HepG2 (cell line): ENCODE data around the gene PLXNA3. TPM values are rescaled to one million over a fixed set of nuclear protein-coding genes. Genes with fewer than 3 reads are reported as not detected.

Experiments
- ATAC-seq: fragments of 200-7000 bp; cut with Tn5 transposase; 3 replicates; pipeline ENCODE4 v1.9.1; 2020; ENCODE audit warnings: mild to moderate bottlenecking, moderate library complexity
- BruUV-seq: library from RNA; stranded (reverse); fragments of 400-500 nt; replicated peaks from 2 replicates; lab custom pipeline; 2021; lab: Mats Ljungman, UMichigan
- CTCF ChIA-PET: fragments of 300-600 bp; formaldehyde crosslinking; extraction: SDS; loops from one replicate; lab custom pipeline; 2021; ENCODE audit warnings: low total read pairs, inconsistent platforms, low intra/inter-chr PET ratio; lab: Yijun Ruan, JAX
- POLR2A ChIA-PET: fragments of 350-600 bp; sonication (Branson Sonifier 250); formaldehyde crosslinking; loops from one replicate; lab custom pipeline; 2020; ENCODE audit warnings: antibody characterized with exemption, inconsistent platforms; lab: Yijun Ruan, JAX
- DNase-seq: peaks from one replicate; pipeline ENCODE4 v3.0.0-alpha.2; 2015; ENCODE audit warnings: low spot score
- FAIRE-seq: peaks from 3 replicates; lab custom pipeline; 2011; peaks lifted over from hg19 to GRCh38; lab: Jason Lieb, UNC
- H2AFZ ChIP-seq: one replicate; pipeline ENCODE4 v1.6.1; 2011; ENCODE audit warnings: low read length, inconsistent platforms
- H3K27ac ChIP-seq: fragments of 300-600 bp; 3 replicates; pipeline ENCODE4 v1.8.0; 2011; ENCODE audit warnings: mixed run types, mild to moderate bottlenecking, mixed read lengths, low read length, inconsistent platforms; ENCODE audit not compliant: insufficient read depth; ENCODE audit errors: extremely low read length
- H3K27me3 ChIP-seq, 2 experiments: fragments of 200-600 bp in 1 of 2; 2 replicates in 1 of 2; 3 replicates in 1 of 2; pipeline versions ENCODE4 v1.6.0 to v1.8.0; 2011; ENCODE audit warnings: low read length in 2 of 2, mild to moderate bottlenecking in 2 of 2, moderate library complexity in 2 of 2, inconsistent platforms in 1 of 2; ENCODE audit not compliant: insufficient read depth in 2 of 2, control insufficient read depth in 1 of 2
- H3K36me3 ChIP-seq, 2 experiments: fragments of 200-600 bp in 1 of 2; replicated peaks in 1 of 2; 2 replicates in 1 of 2; 3 replicates in 1 of 2; pipeline versions ENCODE4 v1.5.1 to v1.8.0; 2011; ENCODE audit warnings: low read length in 2 of 2, inconsistent platforms in 1 of 2; ENCODE audit not compliant: insufficient read depth in 2 of 2, control insufficient read depth in 1 of 2
- H3K4me1 ChIP-seq: 2 replicates; pipeline ENCODE4 v1.5.1; 2012; ENCODE audit warnings: low read length, inconsistent platforms; ENCODE audit not compliant: insufficient read depth
- H3K4me2 ChIP-seq: 2 replicates; pipeline ENCODE4 v1.6.0; 2011; ENCODE audit warnings: low read depth, low read length, inconsistent platforms
- H3K4me3 ChIP-seq, 3 experiments: fragments of 200-600 bp in 1 of 3; sonication (generic), shearing (Covaris generic) in 1 of 3; replicated peaks in 1 of 3; 2 replicates each; pipeline ENCODE4 v1.5.1; 2011 to 2016; ENCODE audit warnings: low read length in 3 of 3, inconsistent platforms in 2 of 3, low read depth in 2 of 3, mild to moderate bottlenecking in 2 of 3, control low read depth in 1 of 3, mixed read lengths in 1 of 3; ENCODE audit not compliant: insufficient read depth in 1 of 3
- H3K79me2 ChIP-seq: one replicate; pipeline ENCODE4 v1.6.1; 2011; ENCODE audit warnings: low read length, inconsistent platforms; ENCODE audit not compliant: insufficient read depth
- H3K9ac ChIP-seq: 2 replicates; pipeline ENCODE4 v1.6.0; 2011; ENCODE audit warnings: mild to moderate bottlenecking, low read depth, low read length, inconsistent platforms; ENCODE audit not compliant: insufficient read depth
- H3K9me3 ChIP-seq: 2 replicates; pipeline ENCODE4 v1.5.1; 2012; ENCODE audit warnings: mild to moderate bottlenecking, low read length
- H4K20me1 ChIP-seq: 2 replicates; pipeline ENCODE4 v1.6.0; 2011; ENCODE audit warnings: inconsistent platforms, mild to moderate bottlenecking, low read length, moderate library complexity; ENCODE audit not compliant: insufficient read depth
- FIP1L1 ChIP-seq: fragments of 200-400 bp; formaldehyde crosslinking; IDR thresholded peaks from 2 replicates; pipeline ENCODE4 v1.6.1; 2018; ENCODE audit warnings: low read depth, mild to moderate bottlenecking, low read length, moderate library complexity, borderline replicate concordance; ENCODE audit not compliant: insufficient read depth
- RCOR2 ChIP-seq: IDR thresholded peaks from 2 replicates; pipeline ENCODE4 v1.6.1; 2016; ENCODE audit warnings: missing biosample characterization, missing genetic modification reagents
- TBX3 ChIP-seq: fragments of 450-650 bp; IDR thresholded peaks from 2 replicates; pipeline ENCODE4 v1.6.1; 2017; ENCODE audit warnings: antibody characterized with exemption, mild to moderate bottlenecking, inconsistent platforms, borderline replicate concordance
- ZBTB33 ChIP-seq: sonication (generic); formaldehyde crosslinking; IDR thresholded peaks from 2 replicates; pipeline ENCODE4 v1.4.0; 2020; ENCODE audit warnings: missing genetic modification reagents
- ZBTB7B ChIP-seq: sonication (generic); formaldehyde crosslinking; IDR thresholded peaks from 2 replicates; pipeline ENCODE4 v1.4.0; 2020; ENCODE audit warnings: missing genetic modification reagents
- ZNF17 ChIP-seq: sonication (generic); formaldehyde crosslinking; IDR thresholded peaks from 2 replicates; pipeline ENCODE4 v1.5.0; 2020; ENCODE audit warnings: mild to moderate bottlenecking, missing genetic modification reagents
- WGBS: methylation state at CpG from one replicate; pipeline ENCODE4 v1.1.6; 2017; ENCODE audit warnings: low lambda C conversion rate; 5-methylcytosine and 5-hydroxymethylcytosine counted together
- in situ Hi-C: cut with HindIII; loops from 2 replicates; pipeline ENCODE4 v1.10.0; 2017; ENCODE audit warnings: low pct_unique_long_range_greater_than_20kb; ENCODE audit not compliant: extremely low pct_ligation_motif_present
- intact Hi-C: fragments of 100-400 bp; cut with micrococcal nuclease; formaldehyde crosslinking; loops from one replicate; pipeline ENCODE4 v1.10.0; 2022; ENCODE audit not compliant: unreplicated experiment
- polyA plus RNA-seq, 8 experiments: library from polyadenylated mRNA; depleted of rRNA in 3 of 8; stranded (reverse) in 7 of 8; unstranded in 1 of 8; fragments of >200 nt; fragmentation: Illumina TruSeq in 4 of 8; extraction: Trizol in 4 of 8; gene quantifications; 2 replicates each; pipeline versions ENCODE4 v1.2.1 to v1.2.3, GENCODE V29; 2011 to 2016; ENCODE audit warnings: low read depth in 4 of 8, missing spikeins in 1 of 8, mixed read lengths in 1 of 8; ENCODE audit not compliant: insufficient read depth in 1 of 8
- total RNA-seq, 5 experiments: library from RNA; depleted of rRNA; stranded (reverse); fragments of >200 nt; fragmentation: Illumina TruSeq; extraction: Trizol; gene quantifications; 2 replicates each; pipeline ENCODE4 v1.2.3, GENCODE V29; 2016; ENCODE audit warnings: low read depth in 1 of 5

PLXNA3 gene
- total and polyA plus RNA-seq, 2 of the 13 experiments (the other 11 are each of a cell fraction or from before 2014, with no cell fraction given), result 5.8 to 20.6 TPM

- Histone ChIP-seq H4K20me1 (no peaks in the 10 kb centered on the region), H3K4me3 (no peak overlapping the region), H3K9me3 (no peaks in the 10 kb centered on the region), H3K9ac (no peak overlapping the region), H3K4me1 (peaks cover 12% of the 10 kb centered on the region; the same call in 1 of the 2 replicates), H3K27me3 (no peaks in the 10 kb centered on the region), H3K4me2 (no peak overlapping the region), H3K27ac (no peak overlapping the region), H3K79me2 (no peaks in the 10 kb centered on the region), H3K36me3 (peaks cover 2 to 4% of the 10 kb centered on the region in 2 experiments; a peak in 1 of 5 replicates), H2AFZ (no peak overlapping the region)
- FAIRE-seq, result no peak
- ChIA-PET POLR2A (no interaction called here), CTCF (no interaction called here)
- ATAC-seq, result peak; percentile 57
- no TSS peak for BruUV-seq
- whole genome bisulfite sequencing, result 73% methylated on average over 15 of the region's 23 CpGs
- no peak for TF ChIP-seq RCOR2 (CRISPR knock-in tag)
- TF ChIP-seq FIP1L1, result no peak
- TF ChIP-seq ZNF17 (CRISPR knock-in tag), result no peak
- TF ChIP-seq ZBTB33 (CRISPR knock-in tag), result peak; percentile 68
- no peak for TF ChIP-seq TBX3
- TF ChIP-seq ZBTB7B (CRISPR knock-in tag), result no peak
- in situ Hi-C loops (no loop called here), intact Hi-C loops (no loop called here)
- DNase-seq, result no peak
Measured at GRCh38 chrX:154471839-154472684, 14.0 kb downstream of the PLXNA3 start.
